GM12872 (cell line): Measurements from ENCODE around the gene AQP12A.

Experiments used
- TF ChIP-seq, protein P1 (sequence below): IDR thresholded peaks from 3 replicates; pipeline ENCODE4 v1.5.1; 2011; ENCODE audit warnings: low read depth, mild to moderate bottlenecking, low read length, moderate library complexity; ENCODE audit not compliant: insufficient read depth

Gene AQP12A

DNA sequence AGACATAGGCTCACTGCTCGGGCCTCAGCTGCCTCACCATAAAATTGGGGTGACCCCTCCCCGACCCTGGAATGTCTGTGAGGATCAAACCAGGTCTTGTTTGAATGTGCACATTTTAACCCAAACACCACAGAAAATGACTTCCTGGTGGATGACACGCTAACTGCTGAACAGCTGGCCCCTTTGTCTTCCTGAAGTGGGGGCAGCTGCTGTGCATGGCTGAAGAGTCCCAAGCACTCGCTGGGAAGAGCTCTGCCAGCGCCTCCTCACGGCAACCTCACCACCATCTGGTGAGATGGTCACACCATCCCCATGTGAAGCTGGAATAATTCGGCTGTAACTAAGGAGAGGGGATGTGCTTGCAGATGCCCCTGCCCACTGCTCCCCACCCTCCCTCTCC lies 34.0 kb downstream of the AQP12A start:
- TF ChIP-seq, protein P1, sequence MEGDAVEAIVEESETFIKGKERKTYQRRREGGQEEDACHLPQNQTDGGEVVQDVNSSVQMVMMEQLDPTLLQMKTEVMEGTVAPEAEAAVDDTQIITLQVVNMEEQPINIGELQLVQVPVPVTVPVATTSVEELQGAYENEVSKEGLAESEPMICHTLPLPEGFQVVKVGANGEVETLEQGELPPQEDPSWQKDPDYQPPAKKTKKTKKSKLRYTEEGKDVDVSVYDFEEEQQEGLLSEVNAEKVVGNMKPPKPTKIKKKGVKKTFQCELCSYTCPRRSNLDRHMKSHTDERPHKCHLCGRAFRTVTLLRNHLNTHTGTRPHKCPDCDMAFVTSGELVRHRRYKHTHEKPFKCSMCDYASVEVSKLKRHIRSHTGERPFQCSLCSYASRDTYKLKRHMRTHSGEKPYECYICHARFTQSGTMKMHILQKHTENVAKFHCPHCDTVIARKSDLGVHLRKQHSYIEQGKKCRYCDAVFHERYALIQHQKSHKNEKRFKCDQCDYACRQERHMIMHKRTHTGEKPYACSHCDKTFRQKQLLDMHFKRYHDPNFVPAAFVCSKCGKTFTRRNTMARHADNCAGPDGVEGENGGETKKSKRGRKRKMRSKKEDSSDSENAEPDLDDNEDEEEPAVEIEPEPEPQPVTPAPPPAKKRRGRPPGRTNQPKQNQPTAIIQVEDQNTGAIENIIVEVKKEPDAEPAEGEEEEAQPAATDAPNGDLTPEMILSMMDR, result no peak

GRCh38 chr2:240726876-240727275 lies 35.2 kb downstream of the AQP12A start:
- TF ChIP-seq, protein P1, result no peak

- TF ChIP-seq, protein P1, result no peak
These were observed 35.8 kb downstream of the AQP12A start for GRCh38 chr2:240727439-240727838.

- TF ChIP-seq, protein P1, result no peak
These were observed 36.2 kb downstream of the AQP12A start for GRCh38 chr2:240727913-240728312.

DNA sequence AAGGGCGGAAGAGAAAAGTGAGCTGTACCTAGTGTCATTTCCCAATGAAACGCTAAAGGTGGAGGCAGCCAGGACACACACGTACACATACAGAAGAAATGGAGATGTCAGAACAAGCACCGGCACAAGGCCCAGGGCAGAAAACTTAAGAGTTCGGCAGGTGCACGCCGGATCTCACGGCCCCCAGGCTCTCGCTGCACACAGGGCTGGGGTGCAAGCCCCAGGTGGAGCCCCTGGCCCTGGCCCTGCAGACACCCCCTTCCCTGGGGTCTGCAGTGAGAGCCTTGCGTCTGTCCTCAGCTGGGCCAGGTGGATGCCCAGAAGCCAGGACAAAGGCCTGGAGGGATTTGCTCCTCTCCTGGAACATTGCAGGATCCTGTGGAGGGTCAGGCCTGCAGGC lies 36.7 kb downstream of the AQP12A start:
- TF ChIP-seq, protein P1, result no peak

GRCh38 chr2:240728827-240729226 lies 37.2 kb downstream of the AQP12A start:
- TF ChIP-seq, protein P1, result no peak

DNA sequence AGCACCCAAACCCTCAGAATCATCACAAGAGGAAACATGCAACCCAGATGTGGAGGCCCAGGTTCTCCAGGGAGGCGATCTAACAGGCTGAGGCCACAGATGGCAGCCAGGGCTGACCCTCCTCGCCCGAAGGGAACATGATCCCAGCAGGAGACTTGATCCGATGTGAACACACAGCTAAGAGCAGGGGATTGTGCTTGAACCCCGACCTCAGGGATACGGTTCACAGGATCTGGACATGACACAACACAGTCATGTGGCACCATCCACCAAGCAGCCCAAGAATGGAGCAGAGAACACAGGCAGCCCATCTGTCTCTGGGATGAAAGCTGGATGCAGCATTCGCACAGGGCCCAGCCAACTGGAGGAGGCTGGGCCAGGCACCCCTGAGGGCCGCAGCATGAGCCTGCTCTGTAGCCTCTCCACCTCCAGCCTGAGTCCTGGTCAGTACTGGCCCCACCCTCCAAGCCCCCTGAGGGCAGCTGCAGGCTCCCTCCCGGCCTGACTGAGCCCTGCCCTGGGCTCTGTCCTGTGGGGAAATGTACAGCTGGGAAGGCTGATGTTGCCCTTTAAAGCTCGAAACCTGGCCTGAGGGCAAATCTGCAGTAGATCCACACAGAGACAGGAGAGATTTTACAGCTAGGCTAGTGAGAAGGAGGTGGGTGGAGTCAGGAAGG lies 39.0 kb downstream of the AQP12A start:
- TF ChIP-seq, protein P1, result no peak
